Neutrophil (primary cell): Measurements from ENCODE around the gene C1QL2.

ENCODE experiments used
- H3K27ac ChIP-seq: fragments of 200-600 bp; sonication (generic); 2 replicates; pipeline ENCODE4 v1.5.1; 2016; ENCODE audit warnings: mild to moderate bottlenecking, moderate library complexity
- H3K27me3 ChIP-seq: fragments of 200-600 bp; sonication (generic); 2 replicates; pipeline ENCODE4 v1.6.0; 2016; ENCODE audit warnings: mild to moderate bottlenecking
- H3K36me3 ChIP-seq: fragments of 200-600 bp; sonication (generic); 2 replicates; pipeline ENCODE4 v1.5.1; 2017
- H3K4me1 ChIP-seq, 2 experiments: fragments of 200-600 bp in 1 of 2; sonication (generic) in 1 of 2; 1 replicate in 1 of 2; 2 replicates in 1 of 2; pipeline versions ENCODE4 v1.5.1 to v1.6.1; 2013 to 2016; ENCODE audit warnings: low read depth in 1 of 2, low read length in 1 of 2, mild to moderate bottlenecking in 1 of 2, moderate library complexity in 1 of 2; ENCODE audit not compliant: control insufficient read depth in 1 of 2, insufficient read depth in 1 of 2
- H3K4me3 ChIP-seq, 2 experiments: fragments of 200-600 bp in 1 of 2; sonication (generic) in 1 of 2; 1 replicate in 1 of 2; 2 replicates in 1 of 2; pipeline ENCODE4 v1.5.1; 2013 to 2016; ENCODE audit warnings: low read depth in 1 of 2, low read length in 1 of 2, mild to moderate bottlenecking in 1 of 2, moderate library complexity in 1 of 2
- H3K9me3 ChIP-seq: fragments of 200-600 bp; sonication (generic); 2 replicates; pipeline ENCODE4 v1.5.1; 2016
- TF ChIP-seq, protein P1 (sequence below): fragments of 200-600 bp; sonication (generic); IDR thresholded peaks from 2 replicates; pipeline ENCODE4 v1.5.1; 2016; ENCODE audit warnings: antibody characterized with exemption

The C1QL2 gene

DNA sequence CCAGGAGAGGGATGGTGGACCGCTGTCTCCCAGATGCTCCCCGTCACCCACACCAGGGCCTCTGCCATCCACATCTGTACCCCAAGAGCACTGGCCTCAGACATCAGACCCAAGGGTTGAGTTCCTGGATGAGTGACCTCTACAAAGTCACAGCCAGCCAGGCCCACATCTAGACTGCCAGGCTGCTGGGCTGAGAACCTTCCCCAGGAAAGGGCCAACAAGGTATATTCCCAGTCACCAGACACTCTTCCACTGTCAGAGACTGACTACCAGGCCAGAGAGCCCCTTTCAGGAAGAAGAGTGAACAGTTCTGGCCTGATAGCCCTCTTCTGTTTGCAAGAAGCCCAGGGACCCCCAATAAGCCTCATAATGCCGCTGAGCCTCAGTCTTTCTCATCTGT is 44.3 kb downstream of the C1QL2 start:
- Histone ChIP-seq H3K9me3 (no peaks in the 10 kb centered on the region), H3K4me1 (no peaks in the 10 kb centered on the region), H3K27ac (no peak overlapping the region), H3K27me3 (peaks cover 31% of the 10 kb centered on the region), H3K4me3 (no peak overlapping the region), H3K36me3 (no peaks in the 10 kb centered on the region)
- TF ChIP-seq, protein P1, sequence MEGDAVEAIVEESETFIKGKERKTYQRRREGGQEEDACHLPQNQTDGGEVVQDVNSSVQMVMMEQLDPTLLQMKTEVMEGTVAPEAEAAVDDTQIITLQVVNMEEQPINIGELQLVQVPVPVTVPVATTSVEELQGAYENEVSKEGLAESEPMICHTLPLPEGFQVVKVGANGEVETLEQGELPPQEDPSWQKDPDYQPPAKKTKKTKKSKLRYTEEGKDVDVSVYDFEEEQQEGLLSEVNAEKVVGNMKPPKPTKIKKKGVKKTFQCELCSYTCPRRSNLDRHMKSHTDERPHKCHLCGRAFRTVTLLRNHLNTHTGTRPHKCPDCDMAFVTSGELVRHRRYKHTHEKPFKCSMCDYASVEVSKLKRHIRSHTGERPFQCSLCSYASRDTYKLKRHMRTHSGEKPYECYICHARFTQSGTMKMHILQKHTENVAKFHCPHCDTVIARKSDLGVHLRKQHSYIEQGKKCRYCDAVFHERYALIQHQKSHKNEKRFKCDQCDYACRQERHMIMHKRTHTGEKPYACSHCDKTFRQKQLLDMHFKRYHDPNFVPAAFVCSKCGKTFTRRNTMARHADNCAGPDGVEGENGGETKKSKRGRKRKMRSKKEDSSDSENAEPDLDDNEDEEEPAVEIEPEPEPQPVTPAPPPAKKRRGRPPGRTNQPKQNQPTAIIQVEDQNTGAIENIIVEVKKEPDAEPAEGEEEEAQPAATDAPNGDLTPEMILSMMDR = no peak

DNA sequence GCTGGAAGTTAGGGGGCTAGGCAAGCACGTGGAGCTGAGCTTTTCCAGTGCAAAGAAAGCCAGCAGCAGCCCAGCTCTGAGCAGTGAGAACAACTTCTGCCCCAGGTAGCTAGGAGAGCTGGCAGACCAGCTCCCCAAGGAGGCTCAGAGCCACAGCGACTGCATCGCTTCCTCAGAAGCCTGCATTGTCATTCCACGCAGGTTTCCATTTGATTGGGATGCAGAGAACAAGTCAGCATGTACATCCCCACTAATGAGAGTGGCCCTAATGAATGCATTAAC is 45.1 kb downstream of the C1QL2 start:
- no peak overlapping the region for H3K27ac ChIP-seq
- no peaks in the 10 kb centered on the region for H3K4me1 ChIP-seq
- TF ChIP-seq, protein P1 = no peak
- H3K36me3 ChIP-seq = no peaks in the 10 kb centered on the region
- no peaks in the 10 kb centered on the region for H3K9me3 ChIP-seq
- H3K27me3 ChIP-seq = peaks cover 23% of the 10 kb centered on the region
- no peak overlapping the region for H3K4me3 ChIP-seq

DNA sequence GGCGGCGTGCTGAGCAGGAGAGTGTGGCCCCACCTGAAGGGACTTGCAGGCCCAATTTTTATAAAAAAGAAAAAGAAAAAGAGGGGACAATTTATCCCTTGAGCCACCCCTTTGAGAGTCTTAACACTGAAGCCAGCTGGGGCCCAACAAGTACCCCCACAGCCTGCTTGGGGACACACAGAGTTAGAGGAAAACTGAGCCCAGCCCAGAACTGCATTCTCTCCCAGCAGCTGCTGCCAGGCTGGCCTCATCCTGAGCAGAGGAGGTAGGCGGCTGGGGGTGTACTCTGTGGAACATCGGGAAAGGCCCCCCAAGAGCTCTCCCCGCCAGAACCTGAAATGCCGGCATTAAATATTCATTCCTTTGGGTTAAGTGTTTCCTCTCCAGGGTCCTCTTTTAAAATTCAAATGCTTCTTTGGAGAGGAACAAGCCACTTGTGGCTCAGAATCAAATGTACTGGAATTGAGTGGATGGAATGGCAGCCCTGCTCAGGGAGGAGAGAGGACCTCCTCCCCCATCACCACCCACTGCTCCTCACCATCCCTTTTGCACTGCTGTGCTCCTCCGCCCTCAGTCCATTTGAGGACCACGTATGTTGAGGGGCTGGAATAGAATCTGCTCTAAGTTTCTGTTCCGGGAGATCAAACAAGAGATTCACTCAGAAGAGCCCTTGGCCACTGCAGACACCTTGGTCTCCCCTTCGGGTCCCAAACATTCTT is 45.6 kb downstream of the C1QL2 start:
- peaks cover 20% of the 10 kb centered on the region for H3K27me3 ChIP-seq
- no peaks in the 10 kb centered on the region for H3K9me3 ChIP-seq
- H3K4me3 ChIP-seq = no peak overlapping the region
- H3K36me3 ChIP-seq = no peaks in the 10 kb centered on the region
- H3K27ac ChIP-seq = no peak overlapping the region
- H3K4me1 ChIP-seq = no peaks in the 10 kb centered on the region
- TF ChIP-seq, protein P1 = no peak

DNA sequence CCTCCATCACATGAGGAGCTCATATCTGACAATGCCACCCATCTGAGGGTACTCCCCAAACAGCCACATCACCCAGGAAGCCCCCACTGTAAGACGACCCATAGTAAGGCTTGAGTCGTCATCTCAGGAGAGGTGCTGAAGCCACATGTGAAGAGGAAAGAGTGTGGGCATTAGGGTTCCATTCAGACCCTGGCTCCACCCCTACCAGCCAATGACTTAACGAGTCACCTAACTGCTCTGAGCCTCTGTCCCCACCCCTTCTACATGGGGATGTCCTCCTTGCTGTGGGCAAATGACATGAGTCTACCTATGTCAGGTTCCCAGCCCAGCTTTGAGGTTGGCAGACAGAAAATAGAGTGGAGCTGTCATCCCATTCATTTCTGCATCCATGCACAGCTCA is 46.3 kb downstream of the C1QL2 start:
- Histone ChIP-seq H3K36me3 (no peaks in the 10 kb centered on the region), H3K27ac (no peak overlapping the region), H3K4me1 (no peaks in the 10 kb centered on the region), H3K27me3 (peaks cover 18% of the 10 kb centered on the region), H3K9me3 (no peaks in the 10 kb centered on the region), H3K4me3 (no peak overlapping the region)
- TF ChIP-seq, protein P1 = no peak

DNA sequence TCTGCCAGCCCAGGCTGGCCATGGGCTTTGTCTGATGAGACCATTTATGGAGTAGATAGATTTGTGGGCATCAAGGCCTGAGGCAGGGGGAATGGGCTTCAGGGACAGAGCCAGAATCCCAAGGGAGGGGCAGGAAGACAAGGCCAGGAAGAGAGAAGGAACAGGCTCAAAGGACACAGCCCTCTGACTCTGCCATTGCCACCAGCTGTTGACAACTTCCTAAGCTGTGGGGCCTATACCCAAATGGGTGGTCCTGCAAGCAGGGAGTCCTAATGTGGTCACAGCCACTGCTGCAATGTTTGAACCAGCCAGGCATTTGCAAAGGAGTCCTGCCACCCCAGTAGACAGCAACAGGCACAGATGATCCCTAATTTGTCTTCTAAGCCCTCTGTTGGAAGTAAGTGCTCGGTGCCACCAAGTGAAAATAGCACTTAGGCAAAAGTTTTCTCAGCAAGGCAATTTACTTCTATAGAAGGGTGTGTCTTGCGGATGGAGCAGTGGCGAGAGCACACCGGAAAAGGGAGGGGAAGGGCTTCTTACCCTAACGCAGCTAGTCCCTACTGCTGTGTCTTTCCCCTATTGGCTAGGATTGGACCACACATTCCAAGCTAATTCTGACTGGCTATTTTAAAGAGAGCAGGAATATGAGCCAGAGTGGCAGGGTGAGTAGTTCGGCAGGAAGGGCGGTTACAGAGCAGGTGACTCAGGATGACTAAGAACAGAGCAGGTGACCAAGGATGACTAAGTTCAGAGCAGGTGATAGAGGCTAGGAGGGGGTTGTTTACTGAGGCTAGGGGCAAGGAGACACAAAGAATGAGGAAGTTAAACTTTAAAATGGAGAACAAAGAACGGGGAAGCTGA is 47.2 kb downstream of the C1QL2 start:
- Histone ChIP-seq H3K36me3 (no peaks in the 10 kb centered on the region), H3K27ac (no peak overlapping the region), H3K27me3 (peaks cover 18% of the 10 kb centered on the region), H3K4me3 (no peak overlapping the region), H3K9me3 (no peaks in the 10 kb centered on the region), H3K4me1 (no peaks in the 10 kb centered on the region)
- TF ChIP-seq, protein P1 = no peak
